GM12801 (cell line): ENCODE data around the gene LYSMD3.

ENCODE experiments used
- TF ChIP-seq, protein P1 (sequence below): IDR thresholded peaks from one replicate; pipeline ENCODE4 v1.5.1; 2011; ENCODE audit warnings: control low read depth; ENCODE audit not compliant: insufficient read length; ENCODE audit errors: extremely low read depth

Gene LYSMD3

DNA sequence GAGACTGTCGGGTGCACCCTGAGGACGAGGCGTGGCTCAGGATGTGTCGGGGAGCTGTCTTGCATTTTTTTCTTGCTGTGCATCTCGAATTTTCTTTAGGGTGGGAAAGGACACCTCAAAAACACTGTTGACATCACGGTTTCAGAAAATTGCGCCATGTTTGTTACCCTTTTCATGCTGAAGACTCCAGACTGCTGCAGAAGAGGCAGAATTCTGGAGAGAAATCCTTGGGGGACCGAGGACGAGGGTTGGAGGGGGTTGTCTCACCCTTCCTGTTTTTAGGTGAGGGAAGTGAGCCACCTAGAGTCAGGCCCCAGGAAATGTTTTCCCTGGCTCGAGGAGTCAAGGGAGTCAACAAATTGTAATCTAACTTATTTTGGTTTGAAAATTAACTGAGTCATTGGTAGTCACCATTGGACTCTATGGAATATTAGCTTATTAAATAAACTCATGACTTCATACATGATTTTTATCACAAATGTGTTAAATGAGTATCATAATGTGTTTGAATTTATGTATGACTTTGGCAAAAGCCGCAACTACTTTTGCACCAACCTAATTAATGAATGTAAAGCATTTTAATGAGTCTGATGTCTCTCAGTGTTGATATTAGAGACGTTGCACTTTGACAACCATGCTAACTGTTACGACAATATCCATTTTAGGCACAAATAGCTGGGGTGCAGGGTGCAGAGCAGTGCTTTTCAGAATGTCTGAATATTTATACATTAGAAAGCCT is 724 bp upstream of the LYSMD3 start:
- TF ChIP-seq, protein P1, sequence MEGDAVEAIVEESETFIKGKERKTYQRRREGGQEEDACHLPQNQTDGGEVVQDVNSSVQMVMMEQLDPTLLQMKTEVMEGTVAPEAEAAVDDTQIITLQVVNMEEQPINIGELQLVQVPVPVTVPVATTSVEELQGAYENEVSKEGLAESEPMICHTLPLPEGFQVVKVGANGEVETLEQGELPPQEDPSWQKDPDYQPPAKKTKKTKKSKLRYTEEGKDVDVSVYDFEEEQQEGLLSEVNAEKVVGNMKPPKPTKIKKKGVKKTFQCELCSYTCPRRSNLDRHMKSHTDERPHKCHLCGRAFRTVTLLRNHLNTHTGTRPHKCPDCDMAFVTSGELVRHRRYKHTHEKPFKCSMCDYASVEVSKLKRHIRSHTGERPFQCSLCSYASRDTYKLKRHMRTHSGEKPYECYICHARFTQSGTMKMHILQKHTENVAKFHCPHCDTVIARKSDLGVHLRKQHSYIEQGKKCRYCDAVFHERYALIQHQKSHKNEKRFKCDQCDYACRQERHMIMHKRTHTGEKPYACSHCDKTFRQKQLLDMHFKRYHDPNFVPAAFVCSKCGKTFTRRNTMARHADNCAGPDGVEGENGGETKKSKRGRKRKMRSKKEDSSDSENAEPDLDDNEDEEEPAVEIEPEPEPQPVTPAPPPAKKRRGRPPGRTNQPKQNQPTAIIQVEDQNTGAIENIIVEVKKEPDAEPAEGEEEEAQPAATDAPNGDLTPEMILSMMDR: no peak

DNA sequence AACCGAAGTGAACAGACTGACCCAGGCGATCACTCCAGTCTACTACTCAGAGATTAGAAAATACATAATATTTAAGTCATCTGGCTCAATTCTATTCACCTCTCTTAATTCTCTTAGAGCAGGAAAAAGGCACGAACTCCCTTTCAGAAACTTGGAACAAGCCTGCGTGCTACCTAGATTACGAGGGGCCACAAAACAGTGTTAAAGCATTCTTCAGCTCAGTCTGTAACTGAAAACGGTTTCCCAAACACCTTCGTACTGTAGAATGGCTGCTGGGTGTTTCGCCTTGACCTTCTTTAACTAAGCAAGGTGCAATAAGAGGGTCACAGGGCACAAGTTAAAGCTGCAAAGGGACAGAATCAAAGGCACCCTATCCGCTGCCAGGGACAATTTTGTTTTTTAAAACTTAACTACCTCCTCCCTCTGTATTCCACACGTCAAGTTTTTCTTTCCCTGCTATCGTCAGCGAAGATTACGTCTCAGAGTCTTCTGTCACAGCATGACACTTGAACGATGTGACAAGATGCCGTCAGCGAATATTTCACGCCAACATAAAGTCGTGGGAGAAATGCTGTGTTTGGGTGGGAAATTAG is 687 bp downstream of the LYSMD3 start:
- TF ChIP-seq, protein P1: no peak

DNA sequence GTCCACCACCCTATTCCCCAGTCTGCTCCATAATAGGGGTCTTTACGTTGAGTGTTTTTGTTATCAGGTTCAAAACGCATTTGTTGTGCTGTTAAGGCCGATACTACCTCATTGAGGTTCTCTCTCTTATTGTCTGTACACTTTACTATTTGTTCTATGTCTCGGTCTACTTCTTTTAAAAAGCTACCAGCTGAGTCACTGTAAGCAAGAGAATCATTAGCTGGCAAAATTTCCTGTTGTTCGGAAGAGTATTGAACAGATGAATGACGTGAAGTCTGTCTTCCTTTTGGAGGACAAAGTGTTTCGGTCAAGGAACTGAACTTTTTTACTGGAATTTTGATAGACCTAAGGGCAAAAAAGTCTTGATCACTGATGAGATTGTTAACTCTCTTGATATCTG is 10.3 kb downstream of the LYSMD3 start:
- TF ChIP-seq, protein P1: no peak

DNA sequence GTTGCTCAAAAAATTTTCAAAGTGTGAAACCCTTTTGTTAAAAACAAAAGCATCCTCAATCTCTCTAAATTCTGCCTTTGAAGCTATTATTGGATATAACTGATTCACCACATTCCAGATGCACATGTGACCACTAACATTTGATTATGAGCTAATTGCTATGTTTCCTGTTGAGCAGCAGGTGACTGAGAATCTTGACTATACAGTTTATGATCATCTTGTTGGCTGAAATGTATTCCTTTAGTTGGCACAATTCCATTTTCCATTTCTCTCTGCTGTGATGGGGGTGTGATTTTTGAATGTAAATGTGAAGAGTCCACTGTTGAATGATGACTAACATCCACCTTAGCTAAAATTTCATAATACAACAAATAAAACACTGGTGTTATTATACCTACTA is 10.7 kb downstream of the LYSMD3 start:
- TF ChIP-seq, protein P1: no peak

DNA sequence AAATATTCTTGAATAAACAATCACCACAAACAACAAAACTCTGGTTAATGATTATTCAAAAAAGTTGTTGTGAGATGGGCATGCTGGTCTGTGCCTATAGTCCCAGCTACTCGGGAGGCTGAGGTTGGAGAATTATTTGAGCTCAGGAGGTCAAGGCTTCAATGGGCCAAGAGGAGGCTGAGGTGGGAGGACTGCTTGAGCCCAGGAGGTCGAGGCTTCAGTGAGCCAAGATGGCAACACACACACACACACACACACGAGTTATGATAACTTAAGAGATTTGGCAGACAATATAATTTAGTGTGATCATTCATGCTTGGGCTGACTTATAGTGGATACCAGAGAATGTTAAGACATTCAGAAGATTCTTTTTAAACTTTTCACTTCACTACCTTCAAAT is 14.9 kb downstream of the LYSMD3 start:
- TF ChIP-seq, protein P1: no peak

DNA sequence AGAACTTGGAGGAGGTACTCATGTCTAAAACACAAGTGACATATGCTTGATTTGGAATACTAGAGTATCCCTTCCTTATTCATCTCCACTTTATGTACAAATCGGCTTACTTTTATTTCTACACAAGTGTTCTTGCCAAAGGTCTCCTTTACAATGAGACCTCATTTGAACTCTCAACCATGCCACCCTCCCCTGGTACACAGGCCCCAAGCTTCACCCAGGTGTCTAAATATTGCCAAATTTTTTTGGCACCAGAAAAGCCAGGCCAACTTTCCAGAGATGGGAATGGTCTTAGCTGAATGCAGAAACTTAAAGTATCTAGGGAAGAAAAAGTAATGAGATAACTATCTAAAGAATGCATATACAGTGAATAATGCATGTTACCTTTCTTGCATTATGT is 18.9 kb downstream of the LYSMD3 start:
- TF ChIP-seq, protein P1: no peak

DNA sequence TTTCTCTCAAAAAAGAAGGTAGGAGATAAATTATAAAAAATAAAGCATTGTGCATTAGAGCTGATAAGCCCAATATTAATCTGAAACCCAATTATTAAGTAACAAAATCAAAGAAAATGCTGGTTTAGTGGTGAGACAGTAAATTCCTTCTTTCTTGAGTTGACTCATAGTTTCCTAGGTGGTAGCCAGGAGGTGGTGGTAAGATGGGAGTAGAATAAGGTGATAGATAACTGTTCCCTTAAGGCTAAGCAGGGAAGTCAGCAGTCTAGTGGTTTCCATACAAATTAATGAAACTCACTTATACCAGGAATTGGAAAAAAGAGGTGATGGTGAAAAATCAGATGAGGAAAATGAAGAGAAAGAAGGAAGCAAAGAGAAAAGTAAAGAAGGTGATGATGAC is 23.2 kb downstream of the LYSMD3 start:
- TF ChIP-seq, protein P1: no peak
